ENCODE data around the gene GNB5. TPM values are rescaled to one million over a fixed set of nuclear protein-coding genes. Genes with fewer than 3 reads are reported as not detected.

Gene GNB5
- total RNA-seq, 1 donor from 2014 or later = 25.6 TPM

- no peak overlapping the region for H3K4me3 Mint-ChIP-seq (ENCODE audit: unreplicated experiment)
- no peak for FAIRE-seq
Measured at GRCh38 chr15:52196891-52197290, 5.7 kb upstream of the GNB5 start.

GRCh38 chr15:52193791-52194190 lies 2.6 kb upstream of the GNB5 start:
- Mint-ChIP-seq H3K4me1 (ENCODE audit: low read depth, unreplicated experiment) (peaks cover 9% of the 10 kb centered on the region), H3K27ac (ENCODE audit: unreplicated experiment) (no peak overlapping the region), H3K36me3 (ENCODE audit: low read depth, unreplicated experiment) (no peaks in the 10 kb centered on the region), H3K9me3 (ENCODE audit: unreplicated experiment) (no peaks in the 10 kb centered on the region), H3K4me3 (ENCODE audit: unreplicated experiment) (no peak overlapping the region), H3K27me3 (ENCODE audit: low read depth, unreplicated experiment) (no peaks in the 10 kb centered on the region)
- no peaks in the 10 kb centered on the region for H3K9me3 ChIP-seq (ENCODE audit: insufficient read depth, low read depth, low read length)
- TF ChIP-seq EZH2 (IDR thresholded peaks at IDR 0.05; ENCODE audit: insufficient read depth, low read length) = no peak
- TF ChIP-seq, protein P1, sequence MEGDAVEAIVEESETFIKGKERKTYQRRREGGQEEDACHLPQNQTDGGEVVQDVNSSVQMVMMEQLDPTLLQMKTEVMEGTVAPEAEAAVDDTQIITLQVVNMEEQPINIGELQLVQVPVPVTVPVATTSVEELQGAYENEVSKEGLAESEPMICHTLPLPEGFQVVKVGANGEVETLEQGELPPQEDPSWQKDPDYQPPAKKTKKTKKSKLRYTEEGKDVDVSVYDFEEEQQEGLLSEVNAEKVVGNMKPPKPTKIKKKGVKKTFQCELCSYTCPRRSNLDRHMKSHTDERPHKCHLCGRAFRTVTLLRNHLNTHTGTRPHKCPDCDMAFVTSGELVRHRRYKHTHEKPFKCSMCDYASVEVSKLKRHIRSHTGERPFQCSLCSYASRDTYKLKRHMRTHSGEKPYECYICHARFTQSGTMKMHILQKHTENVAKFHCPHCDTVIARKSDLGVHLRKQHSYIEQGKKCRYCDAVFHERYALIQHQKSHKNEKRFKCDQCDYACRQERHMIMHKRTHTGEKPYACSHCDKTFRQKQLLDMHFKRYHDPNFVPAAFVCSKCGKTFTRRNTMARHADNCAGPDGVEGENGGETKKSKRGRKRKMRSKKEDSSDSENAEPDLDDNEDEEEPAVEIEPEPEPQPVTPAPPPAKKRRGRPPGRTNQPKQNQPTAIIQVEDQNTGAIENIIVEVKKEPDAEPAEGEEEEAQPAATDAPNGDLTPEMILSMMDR (IDR thresholded peaks at IDR 0.05; ENCODE audit: insufficient read depth, low read depth, low read length) = no peak
- DNase-seq (ENCODE audit: low read depth) (no peak), FAIRE-seq (no peak)
- H3K4me3 ChIP-seq (ENCODE audit: insufficient read depth, low read depth, low read length) = no peak overlapping the region
- H3K4me1 ChIP-seq (ENCODE audit: insufficient read depth, low read length) = no peaks in the 10 kb centered on the region
- no peaks in the 10 kb centered on the region for H3K36me3 ChIP-seq (ENCODE audit: insufficient read depth, low read length)
- no peaks in the 10 kb centered on the region for H4K20me1 ChIP-seq (ENCODE audit: insufficient read depth, low read length)
- no peak overlapping the region for H2AFZ ChIP-seq (ENCODE audit: low read depth, low read length)
- H3K9ac ChIP-seq (ENCODE audit: low read length) = no peak overlapping the region
- no peaks in the 10 kb centered on the region for H3K79me2 ChIP-seq (ENCODE audit: insufficient read depth, low read length)
- H3K27ac ChIP-seq (ENCODE audit: low read depth, low read length) = no peak overlapping the region
- no peak overlapping the region for H3K4me2 ChIP-seq (ENCODE audit: low read length)
- no peaks in the 10 kb centered on the region for H3K27me3 ChIP-seq (ENCODE audit: insufficient read depth, low read length)

More at GRCh38 chr15:52196891-52197290, 5.7 kb upstream of the GNB5 start:
- Mint-ChIP-seq H3K4me1 (ENCODE audit: low read depth, unreplicated experiment) (peaks cover 9% of the 10 kb centered on the region), H3K27me3 (ENCODE audit: low read depth, unreplicated experiment) (no peaks in the 10 kb centered on the region), H3K36me3 (ENCODE audit: low read depth, unreplicated experiment) (no peaks in the 10 kb centered on the region), H3K9me3 (ENCODE audit: unreplicated experiment) (no peaks in the 10 kb centered on the region), H3K27ac (ENCODE audit: unreplicated experiment) (no peak overlapping the region)
- H4K20me1 ChIP-seq (ENCODE audit: insufficient read depth, low read length) = no peaks in the 10 kb centered on the region
- no peak for DNase-seq (ENCODE audit: low read depth)
- H3K4me1 ChIP-seq (ENCODE audit: insufficient read depth, low read length) = no peaks in the 10 kb centered on the region
- no peaks in the 10 kb centered on the region for H3K9me3 ChIP-seq (ENCODE audit: insufficient read depth, low read depth, low read length)
- H3K4me2 ChIP-seq (ENCODE audit: low read length) = no peak overlapping the region
- no peaks in the 10 kb centered on the region for H3K27me3 ChIP-seq (ENCODE audit: insufficient read depth, low read length)
- H3K36me3 ChIP-seq (ENCODE audit: insufficient read depth, low read length) = no peaks in the 10 kb centered on the region
- no peaks in the 10 kb centered on the region for H3K79me2 ChIP-seq (ENCODE audit: insufficient read depth, low read length)
- no peak overlapping the region for H3K27ac ChIP-seq (ENCODE audit: low read depth, low read length)
- TF ChIP-seq, protein P1 (IDR thresholded peaks at IDR 0.05; ENCODE audit: insufficient read depth, low read depth, low read length) = no peak
- TF ChIP-seq EZH2 (IDR thresholded peaks at IDR 0.05; ENCODE audit: insufficient read depth, low read length) = no peak
- no peak overlapping the region for H3K4me3 ChIP-seq (ENCODE audit: insufficient read depth, low read depth, low read length)
- H3K9ac ChIP-seq (ENCODE audit: low read length) = no peak overlapping the region
- H2AFZ ChIP-seq (ENCODE audit: low read depth, low read length) = no peak overlapping the region

DNA sequence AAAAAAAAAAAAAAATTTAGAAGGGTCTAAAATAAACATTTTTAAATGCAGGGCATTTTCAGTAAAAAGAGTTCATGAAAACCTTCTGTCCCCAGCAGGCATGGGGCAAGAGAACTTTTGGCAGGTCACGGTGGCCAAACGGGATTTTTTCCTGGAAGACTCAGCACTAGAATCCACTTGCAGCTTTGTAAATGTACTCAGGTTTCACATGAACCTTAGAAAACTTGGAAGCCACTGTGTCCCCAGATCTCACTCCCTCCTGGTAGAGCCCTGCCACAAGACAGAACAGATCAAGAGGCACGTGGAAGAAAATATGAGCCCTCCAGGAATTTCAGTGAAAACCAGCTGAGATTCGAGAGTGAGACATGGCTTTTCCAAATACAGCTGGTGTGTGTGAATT lies 2.1 kb upstream of the GNB5 start:
- H4K20me1 ChIP-seq (ENCODE audit: insufficient read depth, low read length) = no peaks in the 10 kb centered on the region
- H3K4me1 Mint-ChIP-seq (ENCODE audit: low read depth, unreplicated experiment) = peaks cover 9% of the 10 kb centered on the region
- DNase-seq (ENCODE audit: low read depth) (no peak), FAIRE-seq (no peak)
- no peak overlapping the region for H2AFZ ChIP-seq (ENCODE audit: low read depth, low read length)
- no peaks in the 10 kb centered on the region for H3K9me3 Mint-ChIP-seq (ENCODE audit: unreplicated experiment)
- no peaks in the 10 kb centered on the region for H3K36me3 Mint-ChIP-seq (ENCODE audit: low read depth, unreplicated experiment)
- no peak overlapping the region for H3K4me3 ChIP-seq (ENCODE audit: insufficient read depth, low read depth, low read length)
- no peak overlapping the region for H3K4me2 ChIP-seq (ENCODE audit: low read length)
- H3K79me2 ChIP-seq (ENCODE audit: insufficient read depth, low read length) = no peaks in the 10 kb centered on the region
- no peak overlapping the region for H3K27ac Mint-ChIP-seq (ENCODE audit: unreplicated experiment)
- TF ChIP-seq, protein P1 (IDR thresholded peaks at IDR 0.05; ENCODE audit: insufficient read depth, low read depth, low read length) = no peak
- TF ChIP-seq EZH2 (IDR thresholded peaks at IDR 0.05; ENCODE audit: insufficient read depth, low read length) = no peak
- H3K9ac ChIP-seq (ENCODE audit: low read length) = no peak overlapping the region
- no peaks in the 10 kb centered on the region for H3K9me3 ChIP-seq (ENCODE audit: insufficient read depth, low read depth, low read length)
- no peaks in the 10 kb centered on the region for H3K27me3 Mint-ChIP-seq (ENCODE audit: low read depth, unreplicated experiment)
- H3K27ac ChIP-seq (ENCODE audit: low read depth, low read length) = no peak overlapping the region
- no peaks in the 10 kb centered on the region for H3K36me3 ChIP-seq (ENCODE audit: insufficient read depth, low read length)
- no peak overlapping the region for H3K4me3 Mint-ChIP-seq (ENCODE audit: unreplicated experiment)
- no peaks in the 10 kb centered on the region for H3K27me3 ChIP-seq (ENCODE audit: insufficient read depth, low read length)
- H3K4me1 ChIP-seq (ENCODE audit: insufficient read depth, low read length) = no peaks in the 10 kb centered on the region
